Measurements from ENCODE around the gene NSD2. TPM values are rescaled to one million over a fixed set of nuclear protein-coding genes. Genes with fewer than 3 reads are reported as not detected.
A peak's percentile ranks its signal among the peaks of the same experiment; 100 is the strongest.

NSD2 gene
- polyA plus RNA-seq, 6 donors from 2014 or later = 2.0 to 15.7 (median 5.3) TPM

DNA sequence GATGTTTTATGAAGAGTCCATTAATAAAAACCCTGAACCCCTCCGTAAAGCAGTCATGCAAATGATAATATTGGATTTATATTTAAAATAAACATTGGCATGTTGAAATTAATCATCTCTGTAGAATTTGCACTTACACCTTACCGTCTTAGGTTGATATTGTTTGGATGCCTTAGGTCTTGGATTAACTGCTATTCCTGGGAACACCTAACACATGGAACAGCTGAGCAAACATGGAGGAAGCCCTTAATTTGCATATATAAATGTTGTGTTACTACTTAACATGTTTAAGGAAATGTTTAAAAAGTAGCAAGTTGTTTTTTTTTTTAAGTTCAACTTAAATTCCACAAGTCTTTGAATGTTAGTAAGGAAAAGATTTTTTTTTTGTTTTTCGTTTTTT lies 62.5 kb downstream of the NSD2 start:
- H3K27ac Mint-ChIP-seq = no peak overlapping the region
- ATAC-seq (ENCODE audit: low read depth in 2 of 2) (no peak), DNase-seq (no peak)
- no peaks in the 10 kb centered on the region for H3K4me1 Mint-ChIP-seq
- H3K4me3 Mint-ChIP-seq = no peak overlapping the region
- no peaks in the 10 kb centered on the region for H3K9me3 Mint-ChIP-seq
- H3K27me3 Mint-ChIP-seq = no peaks in the 10 kb centered on the region
- H3K36me3 Mint-ChIP-seq = peaks cover 5 to 10% of the 10 kb centered on the region in 2 donors

DNA sequence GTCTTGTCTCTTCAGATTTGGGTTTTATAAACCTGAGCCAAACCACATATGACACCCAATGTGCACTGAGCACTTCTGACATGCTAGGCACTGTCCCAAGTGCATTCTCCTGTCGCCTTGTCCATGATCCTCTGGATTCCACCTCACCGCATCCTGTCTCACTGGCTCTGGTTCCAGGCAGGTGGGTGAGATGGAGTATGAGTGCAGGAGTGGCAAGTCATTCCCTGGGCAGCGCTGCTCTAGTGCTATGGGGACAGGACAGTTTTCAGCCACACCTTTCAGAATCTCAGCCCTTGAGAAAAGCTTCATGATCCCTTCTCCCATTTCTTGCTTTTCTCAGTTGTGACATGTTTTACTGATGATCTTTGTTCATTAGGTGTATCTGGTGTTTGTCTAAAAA lies 66.4 kb downstream of the NSD2 start:
- Mint-ChIP-seq H3K27me3 (no peaks in the 10 kb centered on the region), H3K27ac (no peak overlapping the region), H3K4me1 (no peaks in the 10 kb centered on the region), H3K36me3 (peaks cover 0 to 4% of the 10 kb centered on the region in 2 donors), H3K9me3 (no peaks in the 10 kb centered on the region), H3K4me3 (no peak overlapping the region)
- no peak for ATAC-seq (ENCODE audit: low read depth in 2 of 2)
- DNase-seq = no peak

DNA sequence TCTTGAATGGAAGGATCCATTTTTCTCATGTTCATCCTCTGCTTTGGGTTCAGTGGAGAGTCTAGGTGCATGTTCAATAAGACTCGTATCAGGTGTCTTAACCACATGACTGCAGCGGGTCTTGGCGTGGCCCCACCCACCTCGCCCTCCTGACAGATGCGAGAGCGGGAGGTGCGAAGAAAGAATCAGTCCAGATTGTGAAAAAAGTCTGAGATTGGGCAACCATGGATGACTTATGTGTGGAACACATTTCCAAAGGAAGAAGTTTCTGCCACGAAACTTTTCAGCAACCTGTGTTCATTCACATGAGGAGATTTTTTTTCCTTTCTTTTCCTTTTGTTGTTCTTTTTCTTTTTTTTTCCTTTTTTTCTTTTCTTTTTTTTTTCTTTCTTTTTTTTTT lies 66.8 kb downstream of the NSD2 start:
- H3K4me3 Mint-ChIP-seq = no peak overlapping the region

DNA sequence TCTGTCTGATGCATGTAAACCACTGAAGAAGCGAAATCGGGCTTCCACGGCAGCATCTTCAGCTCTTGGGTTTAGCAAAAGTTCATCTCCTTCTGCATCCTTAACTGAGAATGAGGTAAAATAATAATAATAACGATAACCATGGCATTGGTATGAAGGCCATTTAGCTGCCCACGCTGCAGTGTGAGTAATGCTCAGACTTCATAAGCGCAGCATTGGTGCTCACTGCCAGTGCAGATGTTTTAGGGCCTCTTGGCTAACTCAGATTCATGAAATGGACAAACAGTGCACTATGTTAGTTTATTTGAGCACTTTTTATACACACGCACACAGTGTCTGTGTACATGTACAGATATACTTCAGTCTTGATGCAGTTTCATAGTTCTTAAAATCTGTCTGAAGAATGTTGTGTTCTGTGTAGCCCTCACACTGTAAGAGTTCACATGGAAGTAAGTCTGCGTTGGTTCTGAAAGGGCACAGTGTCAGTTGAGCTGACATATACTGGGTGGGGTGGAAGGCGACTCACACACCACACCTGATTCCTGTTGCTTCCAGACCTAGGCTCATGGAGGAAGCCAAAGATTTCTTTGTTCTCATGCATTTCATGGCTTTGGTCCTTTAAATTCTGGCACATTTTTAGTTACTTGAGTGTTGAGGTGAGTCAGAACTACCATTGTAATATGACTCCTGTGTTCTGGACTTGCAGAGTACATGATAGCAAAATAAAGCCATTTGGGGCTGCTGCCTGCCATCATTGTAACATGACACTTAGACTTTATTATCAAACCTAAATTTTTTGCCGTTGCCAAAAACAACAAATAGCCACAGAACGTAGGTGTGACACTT lies 68.7 kb downstream of the NSD2 start:
- no peaks in the 10 kb centered on the region for H3K9me3 Mint-ChIP-seq
- ATAC-seq (ENCODE audit: low read depth in 2 of 2) (no peak), DNase-seq (no peak)
- H3K4me1 Mint-ChIP-seq = no peaks in the 10 kb centered on the region
- H3K27me3 Mint-ChIP-seq = no peaks in the 10 kb centered on the region
- H3K4me3 Mint-ChIP-seq = no peak overlapping the region
- peaks cover 0 to 4% of the 10 kb centered on the region in 2 donors for H3K36me3 Mint-ChIP-seq
- peak overlapping the region in 1 of 6 donors; percentile 30 for H3K27ac Mint-ChIP-seq

More for the DNA sequence above, 66.8 kb downstream of the NSD2 start:
- H3K9me3 Mint-ChIP-seq = no peaks in the 10 kb centered on the region
- peaks cover 0 to 4% of the 10 kb centered on the region in 2 donors for H3K36me3 Mint-ChIP-seq
- no peaks in the 10 kb centered on the region for H3K27me3 Mint-ChIP-seq
- no peak overlapping the region for H3K27ac Mint-ChIP-seq
- DNase-seq = no peak
- no peak for ATAC-seq (ENCODE audit: low read depth in 2 of 2)
- H3K4me1 Mint-ChIP-seq = no peaks in the 10 kb centered on the region

DNA sequence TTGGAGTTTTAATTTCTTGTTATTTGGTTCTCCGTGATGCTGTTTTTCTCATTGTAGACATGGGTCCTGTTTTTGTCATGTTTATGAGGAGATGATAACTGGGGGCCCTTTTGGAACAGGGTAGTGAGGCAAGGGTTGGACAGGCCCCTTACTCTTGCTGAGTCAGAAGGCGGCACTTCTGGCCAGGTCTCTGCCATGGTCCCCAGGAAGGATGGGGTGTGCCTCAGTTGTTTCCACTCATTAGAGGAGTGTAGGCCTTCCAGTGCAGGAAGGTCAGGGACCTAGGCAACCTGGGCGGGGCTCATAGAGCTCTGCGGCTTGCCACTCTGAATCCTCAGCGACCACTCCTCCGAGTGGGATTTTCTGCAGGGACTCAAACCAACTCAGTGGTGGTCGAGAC lies 69.4 kb downstream of the NSD2 start:
- DNase-seq = no peak
- Mint-ChIP-seq H3K27ac (no peak overlapping the region), H3K9me3 (no peaks in the 10 kb centered on the region), H3K4me1 (no peaks in the 10 kb centered on the region), H3K27me3 (no peaks in the 10 kb centered on the region), H3K36me3 (peaks cover 0 to 4% of the 10 kb centered on the region in 2 donors), H3K4me3 (no peak overlapping the region)
- no peak for ATAC-seq (ENCODE audit: low read depth in 2 of 2)

DNA sequence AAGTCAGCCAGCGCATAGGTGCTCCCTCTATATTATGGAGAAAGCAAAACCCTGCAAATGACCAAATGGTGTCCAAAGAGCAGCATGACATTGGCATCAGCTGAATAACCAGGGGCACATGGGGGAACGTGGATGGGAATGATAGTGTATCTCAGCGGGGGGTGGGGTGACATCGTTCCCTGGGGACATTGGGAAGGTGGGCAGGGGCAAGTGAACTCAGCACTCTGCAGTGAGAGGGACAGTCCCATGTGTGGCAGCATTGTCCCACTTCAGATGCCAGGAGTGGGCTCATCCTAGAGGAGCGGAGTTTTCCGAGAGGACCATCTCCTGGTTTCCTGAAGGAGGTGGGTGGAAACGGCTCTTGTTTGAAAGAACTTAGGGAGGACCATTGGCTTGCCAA lies 72.7 kb downstream of the NSD2 start:
- Mint-ChIP-seq H3K9me3 (no peaks in the 10 kb centered on the region), H3K27me3 (no peaks in the 10 kb centered on the region), H3K4me1 (no peaks in the 10 kb centered on the region), H3K27ac (peak overlapping the region in 1 of 6 donors; percentile 91), H3K4me3 (no peak overlapping the region), H3K36me3 (peaks cover 0 to 4% of the 10 kb centered on the region in 2 donors)
- DNase-seq (no peak), ATAC-seq (ENCODE audit: low read depth in 2 of 2) (no peak)

DNA sequence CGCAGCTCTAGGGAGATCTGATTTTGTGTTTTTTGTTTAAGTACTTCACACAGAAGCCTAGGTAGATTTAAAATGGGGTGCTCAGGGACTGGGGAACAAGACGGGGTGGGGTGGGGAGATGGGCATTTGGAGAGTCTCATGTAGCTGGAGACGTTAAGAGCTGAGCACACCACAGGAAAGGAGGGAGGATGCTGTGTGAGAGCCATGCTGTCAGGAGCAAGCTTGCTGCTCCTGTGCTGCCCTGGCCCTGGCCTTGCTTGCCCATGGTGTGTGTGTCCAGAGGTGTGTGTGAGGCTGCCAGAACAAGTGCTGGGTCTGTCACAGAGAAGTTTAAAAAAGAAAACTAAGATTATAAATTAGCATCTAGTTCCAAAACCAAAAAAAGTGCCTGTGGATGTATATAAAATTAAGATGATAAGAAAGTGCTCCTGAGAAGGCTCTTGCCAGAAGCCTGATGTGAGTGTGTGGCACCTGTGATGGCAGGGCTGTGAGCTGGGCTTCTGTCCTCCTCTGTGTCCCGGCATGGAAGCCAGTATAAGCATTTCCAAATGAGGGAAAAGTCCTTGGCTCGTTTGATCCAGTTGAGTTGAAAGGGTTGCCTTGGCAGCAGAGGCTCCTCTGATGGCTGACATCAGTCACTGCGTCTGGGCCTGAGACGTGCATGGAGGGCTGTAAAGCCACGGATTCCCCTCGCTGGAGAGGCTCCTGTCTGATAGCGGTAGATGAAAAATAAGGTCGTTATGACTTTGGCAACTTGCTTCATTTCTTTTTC lies 74.1 kb downstream of the NSD2 start:
- no peak overlapping the region for H3K27ac Mint-ChIP-seq
- no peak for ATAC-seq (ENCODE audit: low read depth in 2 of 2)

DNA sequence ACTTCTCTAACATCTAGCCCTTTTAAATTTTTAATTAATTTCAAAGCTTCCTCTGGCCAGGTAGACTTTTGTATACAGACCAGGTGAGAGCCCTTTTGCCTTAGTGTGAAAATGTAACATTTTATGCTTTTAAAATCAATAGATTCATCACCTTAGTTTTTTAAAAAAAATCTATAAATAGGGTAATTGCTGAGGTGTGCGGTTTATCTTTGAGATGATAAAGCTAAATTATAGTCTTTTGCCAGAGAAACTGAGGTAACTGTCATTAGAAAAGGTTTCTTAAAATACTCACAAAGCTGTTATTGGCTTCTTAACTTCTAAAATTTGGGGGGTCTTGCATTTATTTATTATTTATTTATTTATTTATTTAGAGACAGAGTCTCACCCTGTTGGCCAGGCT lies 74.7 kb downstream of the NSD2 start:
- H3K27ac Mint-ChIP-seq = no peak overlapping the region
- no peaks in the 10 kb centered on the region for H3K9me3 Mint-ChIP-seq
- no peaks in the 10 kb centered on the region for H3K36me3 Mint-ChIP-seq

More for the DNA sequence above, 74.1 kb downstream of the NSD2 start:
- no peaks in the 10 kb centered on the region for H3K4me1 Mint-ChIP-seq
- DNase-seq = no peak
- no peak overlapping the region for H3K4me3 Mint-ChIP-seq
- H3K27me3 Mint-ChIP-seq = no peaks in the 10 kb centered on the region
- H3K9me3 Mint-ChIP-seq = no peaks in the 10 kb centered on the region
- no peaks in the 10 kb centered on the region for H3K36me3 Mint-ChIP-seq

DNA sequence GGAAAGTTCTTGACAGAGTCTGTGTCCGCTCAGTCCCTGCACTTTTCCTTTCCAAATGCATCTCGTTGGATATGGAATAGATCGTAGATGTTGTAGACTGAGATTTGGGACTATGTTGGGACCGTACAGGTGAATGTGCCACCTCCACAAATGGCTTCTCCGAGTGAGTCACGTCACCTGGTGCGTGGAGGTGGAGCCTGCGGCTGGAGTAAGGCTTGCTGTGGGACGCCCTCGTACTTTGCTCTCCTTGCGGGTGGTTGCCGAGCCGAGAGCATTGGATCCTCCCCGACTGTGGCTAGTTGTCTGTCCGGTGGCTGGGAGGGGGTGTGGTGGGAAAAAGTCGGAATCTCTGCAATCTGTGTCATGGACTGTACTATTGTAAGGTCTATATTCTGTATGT lies 77.0 kb downstream of the NSD2 start:
- peak overlapping the region in 1 of 8 donors; percentile 34 for H3K4me3 Mint-ChIP-seq
- no peaks in the 10 kb centered on the region for H3K9me3 Mint-ChIP-seq
- no peaks in the 10 kb centered on the region for H3K4me1 Mint-ChIP-seq
- H3K36me3 Mint-ChIP-seq = no peaks in the 10 kb centered on the region
- no peak for DNase-seq
- no peak for ATAC-seq (ENCODE audit: low read depth in 2 of 2)
- no peaks in the 10 kb centered on the region for H3K27me3 Mint-ChIP-seq
- no peak overlapping the region for H3K27ac Mint-ChIP-seq

More for the DNA sequence above, 74.7 kb downstream of the NSD2 start:
- no peak for ATAC-seq (ENCODE audit: low read depth in 2 of 2)
- H3K4me1 Mint-ChIP-seq = no peaks in the 10 kb centered on the region
- H3K4me3 Mint-ChIP-seq = no peak overlapping the region
- DNase-seq = no peak
- H3K27me3 Mint-ChIP-seq = no peaks in the 10 kb centered on the region

DNA sequence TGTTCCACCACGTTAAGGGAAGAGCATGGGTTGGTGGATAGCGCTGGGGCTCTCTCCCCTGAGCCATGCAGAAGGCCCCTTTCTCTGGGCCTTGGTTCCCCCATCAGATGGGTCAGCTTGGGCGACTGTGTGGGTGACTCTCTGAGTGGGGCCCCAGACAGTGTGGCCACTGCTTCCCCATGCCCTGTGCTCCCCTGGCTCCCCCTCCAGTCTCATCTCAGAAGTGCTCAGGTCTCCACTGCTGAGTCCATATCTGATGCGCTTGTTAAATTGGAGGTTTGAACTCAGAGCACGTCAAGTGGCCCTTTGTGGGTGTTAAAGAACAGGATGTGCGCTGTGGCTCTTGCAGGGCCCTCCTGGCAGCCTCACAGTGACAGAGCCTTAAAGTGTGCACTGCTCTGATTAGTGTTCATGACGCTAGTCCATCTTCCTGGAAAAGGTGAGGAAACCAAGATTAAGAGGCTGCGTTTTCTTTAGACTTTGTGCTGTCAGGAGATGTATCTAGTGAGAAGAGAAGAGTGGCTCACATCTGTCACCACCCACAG lies 77.8 kb downstream of the NSD2 start:
- no peak overlapping the region for H3K27ac Mint-ChIP-seq
- no peaks in the 10 kb centered on the region for H3K36me3 Mint-ChIP-seq
- H3K9me3 Mint-ChIP-seq = no peaks in the 10 kb centered on the region
- H3K4me3 Mint-ChIP-seq = no peak overlapping the region
- no peaks in the 10 kb centered on the region for H3K27me3 Mint-ChIP-seq
- DNase-seq = no peak
- ATAC-seq (ENCODE audit: low read depth in 2 of 2) = no peak
- H3K4me1 Mint-ChIP-seq = no peaks in the 10 kb centered on the region

DNA sequence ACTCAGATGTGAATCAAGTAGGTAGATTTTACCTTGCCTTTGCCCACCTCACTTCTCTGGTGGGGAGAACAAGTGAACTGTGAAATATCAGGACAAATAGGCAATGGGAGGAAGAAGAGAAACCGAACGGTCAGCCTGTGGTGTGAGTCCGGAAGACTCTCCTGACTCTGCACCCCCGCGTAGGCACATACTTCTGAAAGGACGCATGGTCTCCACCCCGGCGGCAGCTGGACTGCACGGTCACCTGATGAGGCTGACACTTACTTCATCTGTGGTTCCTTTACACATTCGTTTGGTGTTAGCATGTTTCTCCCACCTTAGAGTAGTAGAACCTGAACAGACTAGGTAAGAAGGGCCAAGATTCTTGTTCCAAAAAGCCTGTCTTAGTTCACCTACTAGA lies 79.2 kb downstream of the NSD2 start:
- H3K9me3 Mint-ChIP-seq = no peaks in the 10 kb centered on the region
- ATAC-seq (ENCODE audit: low read depth in 2 of 2) (no peak), DNase-seq (no peak)
- H3K36me3 Mint-ChIP-seq = no peaks in the 10 kb centered on the region
- no peaks in the 10 kb centered on the region for H3K27me3 Mint-ChIP-seq
- no peak overlapping the region for H3K4me3 Mint-ChIP-seq
- no peaks in the 10 kb centered on the region for H3K4me1 Mint-ChIP-seq
- H3K27ac Mint-ChIP-seq = no peak overlapping the region

DNA sequence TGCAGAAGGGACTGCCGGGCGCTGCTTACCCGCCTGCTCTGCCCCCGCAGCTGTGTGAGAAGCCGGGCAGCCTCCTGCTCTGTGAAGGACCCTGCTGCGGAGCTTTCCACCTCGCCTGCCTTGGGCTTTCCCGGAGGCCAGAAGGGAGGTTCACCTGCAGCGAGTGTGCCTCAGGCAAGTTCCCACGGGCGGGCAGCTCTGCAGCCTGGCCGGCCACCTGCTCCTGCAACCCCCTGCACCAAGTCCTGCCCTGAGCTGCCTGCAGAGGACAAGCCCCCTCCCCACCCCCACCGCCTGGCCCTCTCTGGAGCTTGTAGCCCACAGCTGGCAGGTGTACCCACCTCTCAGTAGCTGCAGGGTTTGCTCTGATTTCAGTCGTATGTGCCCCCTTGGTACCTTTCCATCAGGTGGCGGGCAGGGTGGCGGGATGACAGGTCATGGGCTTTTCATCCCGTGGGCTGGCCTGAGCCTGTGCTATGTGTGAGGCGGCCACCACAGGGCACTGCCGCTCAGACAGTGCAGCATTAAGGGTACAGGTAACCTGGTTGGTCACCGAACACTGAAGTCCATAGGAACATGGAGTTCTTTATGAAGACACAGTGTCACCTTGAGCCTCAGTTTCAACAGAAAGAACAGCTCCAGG lies 81.0 kb downstream of the NSD2 start:
- ATAC-seq (ENCODE audit: low read depth in 2 of 2) (no peak), DNase-seq (no peak)
- no peaks in the 10 kb centered on the region for H3K9me3 Mint-ChIP-seq
- H3K4me1 Mint-ChIP-seq = no peaks in the 10 kb centered on the region
- no peaks in the 10 kb centered on the region for H3K27me3 Mint-ChIP-seq
- peaks cover 0 to 8% of the 10 kb centered on the region in 2 donors for H3K36me3 Mint-ChIP-seq
- no peak overlapping the region for H3K27ac Mint-ChIP-seq
- H3K4me3 Mint-ChIP-seq = no peak overlapping the region

DNA sequence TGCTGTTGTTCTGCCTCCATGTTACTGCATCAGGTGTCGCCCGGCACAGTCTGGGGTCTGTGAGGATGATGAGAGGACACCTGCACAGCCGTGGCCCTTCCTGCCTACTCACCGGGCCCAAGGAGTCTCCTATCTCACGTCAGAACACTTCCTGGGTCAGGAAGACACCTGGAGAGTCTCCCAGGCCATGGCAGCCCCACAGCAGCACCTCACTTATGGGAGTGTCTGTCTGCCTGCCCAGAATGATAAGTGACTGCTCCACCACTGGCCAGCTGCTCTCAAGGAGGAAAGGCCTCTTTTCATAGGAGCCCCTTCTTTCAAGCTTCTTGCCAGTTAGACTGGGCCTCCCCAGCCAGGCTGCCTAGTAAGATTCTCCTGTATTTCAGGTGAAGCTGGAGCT lies 81.5 kb downstream of the NSD2 start:
- no peak overlapping the region for H3K27ac Mint-ChIP-seq

More for the DNA sequence above, 81.5 kb downstream of the NSD2 start:
- no peak for ATAC-seq (ENCODE audit: low read depth in 2 of 2)
- peaks cover 0 to 8% of the 10 kb centered on the region in 2 donors for H3K36me3 Mint-ChIP-seq
- no peaks in the 10 kb centered on the region for H3K27me3 Mint-ChIP-seq
- H3K4me3 Mint-ChIP-seq = no peak overlapping the region
- no peaks in the 10 kb centered on the region for H3K9me3 Mint-ChIP-seq
- DNase-seq = no peak
- H3K4me1 Mint-ChIP-seq = no peaks in the 10 kb centered on the region
